GM18508 (cell line): ENCODE measurements around the gene VPS11.
"Not testable (repeated sequence)": the region's sequence is repeated elsewhere in the genome, so short reads cannot be mapped to it uniquely, and the experiment has no call there.

Source experiments
- ATAC-seq: cut with Tn5 transposase; IDR thresholded peaks from one replicate; pipeline ENCODE4 v1.9.1; 2021; ENCODE audit warnings: moderate number of reproducible peaks; ENCODE audit not compliant: insufficient read depth, unreplicated experiment

VPS11 gene

DNA sequence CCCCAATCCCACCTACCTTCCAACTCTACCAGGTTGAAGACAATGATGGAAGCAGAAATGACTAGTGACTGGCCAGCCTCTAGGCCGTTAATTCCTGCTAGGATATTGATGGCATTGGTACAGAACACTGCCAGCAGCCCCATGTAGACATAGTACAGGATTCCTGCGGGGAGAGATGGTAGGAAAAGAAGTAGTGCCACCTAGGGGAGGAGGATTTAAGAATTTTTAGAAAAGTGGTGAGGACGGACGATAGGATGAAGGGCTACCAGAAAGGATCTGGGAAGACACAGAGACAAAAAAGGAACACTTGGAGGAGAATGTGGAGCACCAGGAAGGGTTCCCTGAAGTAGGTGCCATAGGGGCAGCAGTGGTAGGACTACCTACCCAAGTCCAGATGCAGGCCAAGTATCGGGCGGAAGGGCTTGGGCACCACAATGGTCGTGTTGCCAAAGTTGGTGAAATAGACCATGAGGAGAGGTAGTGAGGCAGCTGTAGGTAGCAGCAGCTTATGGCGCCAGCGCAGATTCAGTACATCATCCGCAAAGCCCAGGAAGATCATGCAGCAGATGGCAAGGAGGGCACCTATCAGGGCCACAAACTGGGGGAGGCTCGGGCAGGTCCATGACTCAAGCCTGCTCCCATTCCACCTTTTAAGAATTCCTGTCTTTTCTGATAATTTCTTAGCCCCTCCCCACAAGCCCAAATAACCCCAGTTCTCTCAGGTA lies 32.8 kb downstream of the VPS11 start:
- no peak for ATAC-seq

DNA sequence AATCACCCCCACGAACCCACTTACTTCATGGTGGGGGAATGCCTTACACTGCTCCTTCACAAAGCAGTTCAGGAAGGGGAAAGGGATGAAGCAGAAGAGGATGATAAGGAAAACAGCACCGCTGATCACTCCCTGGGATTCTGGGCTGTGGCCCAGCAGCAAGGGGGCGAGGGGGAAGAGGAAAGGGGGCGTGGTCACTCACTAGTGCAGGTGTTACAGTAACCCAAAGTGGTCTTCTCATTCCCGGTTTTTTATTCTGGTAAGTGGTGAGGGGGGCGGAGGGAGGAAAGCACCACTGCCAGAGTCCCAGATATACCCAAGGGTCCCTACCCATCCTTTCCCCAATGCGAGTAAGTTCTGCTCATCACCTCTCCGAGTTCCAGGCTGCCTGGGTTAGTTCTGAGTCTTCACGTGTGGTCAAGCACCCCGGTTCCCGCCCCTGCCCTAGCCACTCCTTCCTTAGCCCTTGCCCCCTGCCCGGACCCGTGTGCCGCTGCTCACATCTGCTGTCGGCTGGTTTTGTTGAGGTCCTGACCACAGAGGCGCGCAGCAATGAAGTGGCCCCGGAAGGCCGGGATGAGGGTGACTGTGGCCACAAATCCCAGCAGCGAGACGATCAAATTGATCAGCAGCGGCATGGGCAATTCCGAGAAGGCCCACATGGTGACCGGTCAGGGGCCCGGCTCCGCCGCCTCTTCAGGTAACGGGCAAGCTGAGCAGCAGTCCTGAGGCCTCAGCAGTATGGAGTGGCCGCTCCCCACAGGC lies 33.6 kb downstream of the VPS11 start:
- ATAC-seq: no peak

DNA sequence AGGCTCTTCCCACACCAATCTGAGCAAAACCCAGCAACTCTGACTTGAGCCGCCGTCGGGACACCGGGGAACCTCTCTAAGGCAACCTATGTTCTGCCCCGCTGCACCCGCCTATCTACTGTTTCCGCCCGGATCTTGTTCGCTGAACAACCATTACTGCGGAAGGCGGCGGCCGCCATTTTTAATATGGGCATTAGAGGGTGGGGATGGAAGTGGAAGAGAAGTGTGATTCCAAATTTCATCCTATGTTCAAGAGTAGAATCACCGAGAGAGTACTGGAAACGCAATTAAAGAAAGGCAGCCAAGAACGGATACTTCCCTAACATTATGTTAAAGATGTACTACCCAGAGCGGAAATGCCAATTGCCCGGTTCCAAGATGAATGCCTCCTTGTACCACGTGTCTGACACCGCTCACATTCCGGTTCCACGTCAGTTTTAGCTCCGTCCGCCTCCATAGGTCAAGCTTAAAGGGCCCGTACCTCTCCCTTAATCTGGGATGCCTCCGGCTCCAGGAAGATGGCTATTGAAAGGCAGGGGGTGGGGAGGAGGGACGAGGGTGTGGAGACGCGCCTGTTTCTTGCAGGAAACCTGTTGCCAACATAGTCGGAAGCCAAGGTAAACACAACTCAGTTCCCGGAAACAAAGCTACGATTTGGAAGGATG lies 34.3 kb downstream of the VPS11 start, which contains the start of gene DPAGT1:
Gene DPAGT1 (minus strand): TSS at position 95 of the 665 bp plus-strand sequence. CDS start 198 bp downstream, outside the sequence.
- peak; percentile 63 for ATAC-seq

DNA sequence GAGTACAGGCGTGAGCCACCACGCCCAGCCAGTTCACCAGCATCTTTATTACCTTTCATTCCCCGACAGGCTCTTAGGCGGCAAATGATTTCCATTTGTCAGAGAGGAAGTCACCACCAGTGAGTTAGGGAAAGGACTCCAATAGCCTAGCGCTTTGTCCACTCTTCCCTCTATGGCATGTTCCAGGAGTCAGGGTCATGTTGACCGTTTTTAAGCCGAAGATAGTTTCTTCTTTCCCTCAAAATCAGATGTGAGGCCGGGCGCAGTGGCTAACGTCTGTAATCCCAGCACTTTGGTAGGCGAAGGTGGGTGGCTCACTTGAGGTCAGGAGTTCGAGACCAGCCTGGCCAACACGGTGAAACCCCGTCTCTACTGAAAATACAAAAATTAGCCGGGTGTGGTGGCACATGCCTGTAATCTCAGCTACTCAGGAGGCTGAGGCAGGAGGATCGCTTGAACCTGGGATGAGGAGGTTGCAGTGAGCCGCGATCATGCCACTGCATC lies 35.6 kb downstream of the VPS11 start:
- ATAC-seq: not testable (repeated sequence)

DNA sequence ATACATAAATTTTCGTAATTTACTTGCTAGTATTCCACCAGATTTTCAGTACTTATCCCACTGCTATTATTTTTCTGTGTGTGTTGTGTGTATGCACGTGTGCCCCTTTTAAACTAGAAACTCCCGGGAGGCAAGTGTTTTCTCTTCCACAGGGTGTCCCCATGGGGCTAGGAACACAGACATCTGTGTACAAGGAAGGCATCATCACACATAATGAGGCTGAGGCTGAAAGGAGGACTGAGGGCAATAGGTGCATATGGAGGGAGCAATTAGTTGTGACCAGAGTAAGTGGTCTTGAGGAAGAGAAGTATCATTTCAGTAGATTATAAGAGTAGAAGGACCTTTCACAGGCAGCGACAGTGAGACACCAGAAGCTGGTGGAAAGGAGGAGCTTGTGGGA lies 36.2 kb downstream of the VPS11 start:
- ATAC-seq: no peak

DNA sequence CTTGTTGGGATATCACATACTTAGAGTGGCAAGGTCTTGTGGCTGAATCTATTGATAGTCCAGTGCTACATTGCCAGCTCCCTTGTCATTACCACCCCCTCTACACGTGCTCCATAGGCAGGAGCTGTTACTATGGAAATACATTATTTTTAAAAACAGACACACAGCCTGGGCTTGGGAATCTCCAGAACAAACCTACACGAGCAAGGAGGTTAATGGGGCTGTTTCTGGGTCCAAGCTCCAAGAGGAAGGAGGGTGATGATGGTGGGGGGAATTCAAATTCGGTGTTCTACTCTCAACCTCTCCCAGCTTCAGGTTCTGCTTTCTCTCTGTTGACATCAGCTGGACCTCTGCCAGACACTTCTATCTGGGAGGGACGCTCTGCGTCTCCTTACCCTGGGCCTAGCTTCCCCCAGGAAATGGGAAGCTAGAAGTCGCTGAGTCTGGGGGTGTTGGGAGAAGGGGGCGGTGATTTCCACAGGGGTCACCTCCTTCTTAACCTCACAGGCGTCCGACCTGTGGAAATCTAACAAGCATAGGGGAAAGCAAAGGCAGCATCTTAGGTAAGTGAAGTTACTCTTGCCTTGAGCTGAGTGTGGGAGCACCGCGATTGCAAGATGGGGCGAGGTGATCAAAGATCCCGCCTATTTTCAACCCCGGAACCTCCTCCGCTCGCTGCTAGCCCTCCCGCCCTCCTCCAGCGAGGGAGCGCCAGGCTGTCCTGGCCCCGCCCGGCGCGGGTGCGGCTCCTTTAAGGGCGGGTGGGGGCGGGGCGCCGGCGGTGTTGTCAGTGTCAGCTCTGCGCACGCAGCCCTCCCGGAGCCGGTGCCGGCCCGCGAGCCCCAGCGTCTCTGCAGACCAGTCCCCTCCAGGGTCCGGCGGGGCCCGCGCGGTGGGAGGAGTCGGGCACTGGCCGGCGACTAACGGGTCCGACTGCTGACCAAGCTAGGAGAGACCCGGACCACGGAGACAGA lies 39.2 kb downstream of the VPS11 start, which contains the start of gene C2CD2L:
Gene C2CD2L (plus strand): TSS at position 781 of the 974 bp plus-strand sequence. CDS start 398 bp downstream, outside the sequence.
- ATAC-seq: no peak

DNA sequence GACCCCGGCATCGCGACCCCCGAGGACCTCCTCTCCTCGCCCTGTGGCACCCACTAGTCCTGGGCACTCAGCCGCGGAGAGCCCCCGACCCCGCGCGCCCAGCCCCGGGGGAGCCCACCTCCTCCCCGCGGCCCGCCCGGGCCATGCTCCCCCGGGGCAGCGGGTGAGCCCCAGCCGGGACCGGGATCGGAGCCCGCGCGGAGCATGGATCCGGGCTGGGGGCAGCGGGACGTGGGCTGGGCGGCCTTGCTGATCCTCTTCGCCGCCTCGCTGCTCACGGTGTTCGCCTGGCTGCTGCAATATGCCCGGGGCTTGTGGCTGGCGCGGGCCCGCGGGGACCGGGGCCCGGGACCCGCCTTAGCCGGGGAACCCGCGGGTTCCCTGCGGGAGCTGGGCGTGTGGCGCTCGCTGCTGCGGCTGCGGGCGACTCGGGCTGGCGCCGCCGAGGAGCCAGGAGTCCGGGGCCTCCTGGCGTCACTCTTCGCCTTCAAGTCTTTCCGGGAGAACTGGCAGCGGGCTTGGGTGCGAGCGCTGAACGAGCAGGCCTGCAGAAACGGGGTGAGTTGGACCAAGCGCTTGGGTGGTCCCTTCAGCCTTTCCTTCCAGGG lies 40.0 kb downstream of the VPS11 start:
- no peak for ATAC-seq

DNA sequence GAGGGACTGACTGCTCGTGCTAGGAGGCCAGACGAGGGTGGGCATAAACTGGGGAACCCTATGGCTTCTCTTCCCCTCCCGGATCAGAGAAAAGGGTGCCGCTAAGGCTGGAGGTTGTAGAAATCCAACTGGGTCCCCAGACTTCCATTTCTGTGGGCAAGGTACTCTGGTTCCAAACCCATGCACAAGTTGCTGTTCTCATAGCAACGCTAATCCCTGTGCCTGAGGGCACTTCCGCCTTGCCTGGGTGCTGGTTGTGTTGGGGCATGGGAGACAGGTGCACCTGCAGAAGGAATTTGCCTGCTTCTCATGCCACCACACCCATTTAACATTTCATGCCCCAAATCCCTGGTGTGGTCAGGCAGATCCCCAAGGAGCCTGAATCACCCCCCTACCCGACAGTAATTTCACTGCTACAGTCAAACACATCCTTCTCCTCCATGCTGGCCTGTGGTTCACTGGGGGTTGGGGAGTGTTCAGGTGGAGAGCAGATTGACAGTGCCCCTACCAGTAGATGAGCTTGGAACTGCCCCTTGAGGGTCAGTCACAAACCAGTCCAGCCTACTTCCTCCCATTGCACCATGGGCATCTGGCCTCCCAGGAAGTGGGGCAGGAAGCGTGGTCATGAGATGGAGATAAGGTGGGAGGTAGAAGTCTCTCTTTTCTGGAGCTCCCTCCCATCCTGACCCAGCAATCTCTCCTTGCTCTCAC lies 40.7 kb downstream of the VPS11 start:
- ATAC-seq: no peak

DNA sequence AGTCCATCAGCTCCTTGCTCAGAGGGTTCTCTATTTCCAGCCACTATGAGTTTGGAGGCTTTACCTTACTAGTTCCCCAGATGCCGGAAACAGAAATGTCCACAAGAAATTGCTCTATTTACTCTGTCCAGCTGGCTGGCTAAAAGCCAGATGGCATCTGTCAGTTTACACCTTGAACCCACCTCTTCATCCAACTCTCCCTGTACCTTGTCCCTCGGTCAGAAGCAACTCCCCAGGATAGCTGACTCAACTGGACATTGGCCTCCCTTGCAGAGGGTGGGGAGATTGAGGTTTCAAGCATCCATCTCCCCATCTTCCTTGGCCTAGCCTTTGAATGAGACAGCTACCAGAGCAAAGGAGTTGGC lies 41.2 kb downstream of the VPS11 start:
- no peak for ATAC-seq

DNA sequence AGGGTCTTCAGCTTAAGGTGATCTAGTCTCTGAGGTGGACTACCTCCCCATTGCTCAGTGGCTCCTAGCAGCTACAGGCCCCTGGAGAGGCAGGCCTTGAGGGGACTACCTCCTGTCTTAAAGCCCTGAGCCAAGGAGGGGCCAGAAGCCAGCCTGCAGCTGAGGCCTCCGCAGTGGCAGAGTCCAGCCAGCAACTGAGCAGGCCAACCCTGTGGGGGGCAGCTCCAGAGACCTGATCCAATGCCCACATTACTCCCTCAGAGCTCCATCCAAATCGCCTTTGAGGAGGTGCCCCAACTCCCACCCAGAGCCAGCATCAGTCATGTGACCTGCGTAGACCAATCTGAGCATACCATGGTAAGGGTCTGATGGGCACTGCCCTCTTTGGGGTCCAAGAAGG lies 42.2 kb downstream of the VPS11 start:
- no peak for ATAC-seq

DNA sequence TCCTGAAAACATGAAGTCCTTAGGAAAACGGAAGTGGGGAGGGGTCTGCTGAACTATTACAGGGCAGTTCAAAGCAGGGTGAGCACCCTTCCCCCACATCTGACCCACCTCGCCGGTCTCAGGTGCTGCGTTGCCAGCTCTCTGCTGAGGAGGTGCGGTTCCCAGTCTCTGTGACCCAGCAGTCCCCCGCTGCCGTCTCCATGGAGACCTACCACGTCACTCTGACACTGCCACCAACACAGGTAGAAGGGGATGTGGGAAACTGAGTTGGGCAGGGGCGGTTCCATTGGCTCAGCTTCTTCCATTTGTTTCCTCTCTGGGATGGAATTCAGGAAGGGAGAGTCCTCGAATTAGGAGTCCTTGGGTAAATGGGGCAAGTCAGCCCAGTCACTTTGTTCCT lies 42.8 kb downstream of the VPS11 start:
- ATAC-seq: no peak

DNA sequence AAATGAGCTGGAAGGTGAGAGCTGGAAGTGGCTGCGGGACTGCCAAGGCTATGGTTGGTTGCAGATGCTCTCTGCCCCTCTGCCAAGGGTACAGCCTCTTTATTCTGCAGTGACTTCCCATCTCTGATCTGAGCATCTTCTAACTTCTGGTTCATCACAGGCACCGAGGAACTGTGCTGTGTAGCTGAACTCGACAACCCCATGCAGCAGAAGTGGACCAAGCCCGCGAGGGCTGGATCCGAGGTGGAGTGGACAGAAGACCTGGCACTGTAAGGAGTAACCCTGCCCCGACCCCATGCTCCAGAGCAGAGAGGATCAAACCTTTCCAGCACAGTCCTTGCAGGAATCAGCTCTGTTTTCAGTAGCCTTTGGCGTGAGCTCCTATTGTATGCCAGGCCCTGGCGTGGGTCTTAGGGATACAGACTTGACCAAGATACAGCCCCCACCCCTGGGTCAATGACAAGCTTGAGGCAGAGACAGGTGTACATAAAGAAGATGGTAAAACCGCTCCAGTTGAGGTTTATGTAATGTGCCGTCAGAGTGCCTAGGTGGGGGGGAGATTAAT lies 43.8 kb downstream of the VPS11 start:
- ATAC-seq: no peak

DNA sequence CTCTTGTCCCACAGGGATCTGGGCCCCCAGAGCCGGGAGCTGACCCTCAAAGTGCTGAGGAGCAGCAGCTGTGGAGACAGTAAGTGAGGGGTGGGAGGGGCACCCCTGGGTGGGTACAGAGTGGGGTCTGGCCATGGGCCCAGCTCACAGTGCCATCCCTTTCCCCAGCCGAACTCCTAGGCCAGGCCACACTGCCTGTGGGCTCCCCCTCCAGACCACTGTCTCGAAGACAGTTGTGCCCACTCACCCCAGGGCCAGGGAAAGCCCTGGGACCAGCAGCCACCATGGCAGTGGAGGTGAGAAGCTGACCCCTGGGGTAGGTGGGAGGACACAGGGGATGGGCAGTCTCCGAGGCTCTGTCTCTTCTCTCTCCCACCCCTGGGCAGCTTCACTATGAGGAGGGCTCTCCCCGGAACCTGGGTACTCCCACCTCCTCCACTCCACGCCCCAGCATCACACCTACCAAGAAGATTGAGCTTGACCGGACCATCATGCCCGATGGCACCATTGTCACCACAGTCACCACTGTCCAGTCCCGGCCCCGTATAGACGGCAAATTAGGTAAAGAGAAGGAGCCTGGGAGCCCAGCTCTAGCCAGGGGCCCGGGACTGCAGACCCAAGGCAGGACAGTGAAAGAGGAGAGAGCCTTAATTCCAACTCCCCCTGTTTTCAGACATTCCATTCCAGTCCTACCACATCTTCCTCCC lies 44.8 kb downstream of the VPS11 start:
- no peak for ATAC-seq

DNA sequence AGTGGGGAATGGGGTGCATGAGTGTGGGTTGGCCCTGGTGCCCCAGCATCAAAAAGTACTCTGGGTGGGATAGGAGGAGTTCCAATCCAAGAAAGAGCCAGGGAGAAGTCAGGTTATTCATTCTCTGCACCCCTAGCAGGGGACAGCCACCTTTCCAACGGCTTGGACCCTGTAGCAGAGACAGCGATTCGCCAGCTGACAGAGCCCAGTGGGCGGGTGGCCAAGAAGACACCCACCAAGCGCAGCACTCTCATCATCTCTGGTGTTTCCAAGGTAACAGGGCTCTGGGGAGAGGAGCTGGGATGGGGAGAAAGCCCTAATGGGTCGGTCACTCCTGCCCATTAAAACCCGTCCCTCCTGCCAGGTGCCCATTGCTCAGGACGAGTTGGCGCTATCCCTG lies 46.1 kb downstream of the VPS11 start:
- no peak for ATAC-seq

DNA sequence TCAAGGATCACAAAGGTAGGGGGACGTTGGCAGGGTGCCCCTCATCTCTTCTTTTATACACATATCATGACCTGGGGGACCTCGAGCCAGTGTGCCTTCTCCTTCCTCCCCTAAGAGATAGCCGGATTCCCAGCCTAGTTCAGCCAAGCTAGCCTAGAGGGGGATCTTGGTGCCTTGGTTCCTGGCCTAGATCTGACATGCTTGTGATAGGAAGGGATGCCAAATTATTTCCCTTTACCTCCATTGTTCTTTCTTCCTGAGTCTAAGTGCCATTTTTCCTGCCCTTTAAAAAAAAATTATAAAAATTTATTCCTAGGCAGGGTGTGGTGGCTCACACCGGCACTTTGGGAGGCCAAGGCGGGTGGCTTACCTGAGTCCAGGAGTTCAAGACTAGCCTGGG lies 46.7 kb downstream of the VPS11 start:
- ATAC-seq: no peak

DNA sequence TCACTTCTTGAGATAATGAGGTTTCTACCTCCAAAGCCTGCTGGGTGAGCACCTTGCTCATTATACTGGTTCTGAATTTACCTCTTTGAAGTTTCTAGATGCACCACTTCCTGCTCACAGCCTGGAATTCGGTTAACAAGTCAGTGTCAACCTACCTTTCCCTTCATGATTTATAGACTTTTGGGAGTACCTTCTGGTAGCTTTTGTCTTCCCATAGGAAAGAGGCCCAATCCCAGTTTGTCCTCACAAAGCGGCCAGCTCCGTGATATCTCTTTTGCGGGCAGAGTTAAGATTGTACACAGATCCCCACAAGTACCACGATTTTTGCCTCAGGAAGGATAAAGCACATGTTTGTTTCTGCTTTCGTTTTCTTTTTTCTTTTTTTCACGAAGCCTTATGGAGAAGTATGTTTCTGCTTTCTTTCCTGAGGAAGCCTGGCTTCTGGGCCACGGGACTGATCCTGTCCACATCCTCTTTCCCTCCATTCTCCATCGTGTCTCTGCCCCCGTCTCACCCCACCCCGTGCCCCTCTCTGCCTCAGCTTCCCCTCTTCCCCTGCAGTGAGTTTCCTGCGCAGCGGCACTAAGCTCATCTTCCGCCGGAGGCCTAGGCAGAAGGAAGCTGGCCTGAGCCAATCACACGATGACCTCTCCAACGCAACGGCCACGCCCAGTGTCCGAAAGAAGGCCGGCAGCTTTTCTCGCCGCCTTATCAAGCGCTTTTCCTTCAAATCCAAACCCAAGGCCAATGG lies 48.0 kb downstream of the VPS11 start:
- ATAC-seq: no peak

DNA sequence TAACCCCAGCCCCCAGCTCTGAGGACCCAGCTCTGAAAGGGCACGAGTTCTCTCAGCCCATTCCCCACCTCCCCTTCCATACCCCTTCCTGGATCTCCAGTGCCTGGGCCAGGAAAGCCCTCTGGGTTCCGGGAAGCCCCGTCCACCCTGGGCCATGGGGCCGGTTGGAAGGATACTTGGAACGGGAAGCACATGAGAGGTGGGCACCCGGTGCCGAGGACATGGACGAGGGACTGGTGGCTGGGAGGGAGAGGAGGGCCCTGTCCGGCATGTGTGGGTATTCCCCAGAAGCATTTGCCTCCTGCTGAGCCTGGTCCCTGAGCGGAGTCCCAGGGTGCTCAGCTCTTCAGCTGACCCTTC lies 48.6 kb downstream of the VPS11 start:
- ATAC-seq: no peak
